H1 (cell line): ENCODE measurements around the gene ZNF74. TPM values are rescaled to one million over a fixed set of nuclear protein-coding genes. Genes with fewer than 3 reads are reported as not detected.

Source experiments
- CTCF ChIA-PET: fragments of 300-600 bp; sonication (Branson Sonifier 250); formaldehyde crosslinking; loops from one replicate; lab custom pipeline; 2021; ENCODE audit not compliant: partially characterized antibody; lab: Charles Lee
- POLR2A ChIA-PET: fragments of 300-600 bp; sonication (Branson Sonifier 250); formaldehyde crosslinking; loops from one replicate; lab custom pipeline; 2021; ENCODE audit warnings: inconsistent platforms; ENCODE audit not compliant: partially characterized antibody; lab: Charles Lee
- DNase-seq, 2 experiments: peaks; one replicate each; pipeline versions ENCODE4 v3.0.0 to v3.0.0-alpha.2; 2010 to 2022; ENCODE audit warnings: low spot score in 2 of 2, low read depth in 1 of 2, mixed read lengths in 1 of 2
- FAIRE-seq: peaks from 2 replicates; lab custom pipeline; 2011; peaks lifted over from hg19 to GRCh38; lab: Jason Lieb, UNC
- H2AFZ ChIP-seq: 2 replicates; pipeline ENCODE4 v1.8.1; 2012; ENCODE audit warnings: low read length, inconsistent platforms
- H2AK5ac ChIP-seq: 2 replicates; pipeline ENCODE4 v1.6.1; 2013; ENCODE audit warnings: low read depth, low read length
- H2BK120ac ChIP-seq: replicated peaks from 2 replicates; pipeline ENCODE3; 2013; ENCODE audit warnings: low read depth, low read length, inconsistent platforms
- H2BK12ac ChIP-seq: 2 replicates; pipeline ENCODE4 v1.6.1; 2013; ENCODE audit warnings: low read depth, low read length
- H2BK15ac ChIP-seq: 2 replicates; pipeline ENCODE4 v1.6.1; 2013; ENCODE audit warnings: low read length
- H2BK20ac ChIP-seq: 2 replicates; pipeline ENCODE4 v1.6.1; 2013; ENCODE audit warnings: low read length
- H2BK5ac ChIP-seq: 2 replicates; pipeline ENCODE4 v1.6.1; 2013; ENCODE audit warnings: low read depth, low read length
- H3K14ac ChIP-seq: 2 replicates; pipeline ENCODE4 v1.6.1; 2013; ENCODE audit warnings: inconsistent platforms; ENCODE audit not compliant: insufficient read length
- H3K18ac ChIP-seq: 2 replicates; pipeline ENCODE4 v1.6.1; 2013; ENCODE audit warnings: low read length; ENCODE audit errors: extremely low read depth
- H3K23ac ChIP-seq: 2 replicates; pipeline ENCODE4 v1.6.1; 2013; ENCODE audit warnings: inconsistent platforms; ENCODE audit not compliant: insufficient read length
- H3K23me2 ChIP-seq: 2 replicates; pipeline ENCODE4 v1.6.1; 2013; ENCODE audit warnings: low read depth, low read length
- H3K27ac ChIP-seq: 2 replicates; pipeline ENCODE4 v1.6.1; 2011; ENCODE audit warnings: low read depth, low read length, inconsistent platforms
- H3K27me3 ChIP-seq, 4 experiments: replicated peaks in 1 of 4; 1 replicate in 1 of 4; 2 replicates in 3 of 4; pipeline versions ENCODE4 v1.6.1 to v1.8.1; 2011 to 2013; ENCODE audit warnings: low read length in 3 of 4, mild to moderate bottlenecking in 3 of 4, inconsistent platforms in 2 of 4, mixed read lengths in 2 of 4, moderate library complexity in 1 of 4; ENCODE audit not compliant: control insufficient read depth in 3 of 4, insufficient read depth in 3 of 4; ENCODE audit errors: extremely low read depth in 1 of 4
- H3K36me3 ChIP-seq, 4 experiments: 2 replicates each; pipeline versions ENCODE4 v1.6.1 to v1.8.1; 2011 to 2013; ENCODE audit warnings: mild to moderate bottlenecking in 4 of 4, low read length in 3 of 4, moderate library complexity in 2 of 4, control low read depth in 1 of 4, inconsistent platforms in 1 of 4; ENCODE audit not compliant: insufficient read depth in 4 of 4, control insufficient read depth in 2 of 4
- H3K4ac ChIP-seq: replicated peaks from 2 replicates; pipeline ENCODE3; 2013; ENCODE audit warnings: low read length, low read depth, mixed read lengths, inconsistent platforms; ENCODE audit not compliant: insufficient read length
- H3K4me1 ChIP-seq, 4 experiments: replicated peaks in 1 of 4; 1 replicate in 1 of 4; 2 replicates in 3 of 4; pipeline versions ENCODE4 v1.6.1 to v1.8.1; 2011 to 2013; ENCODE audit warnings: low read length in 3 of 4, inconsistent platforms in 2 of 4, mixed read lengths in 1 of 4; ENCODE audit not compliant: insufficient read depth in 4 of 4, control insufficient read depth in 3 of 4
- H3K4me2 ChIP-seq, 2 experiments: 2 replicates each; pipeline versions ENCODE4 v1.6.1 to v1.8.1; 2011 to 2013; ENCODE audit warnings: low read depth in 2 of 2, low read length in 2 of 2, control low read depth in 1 of 2, inconsistent platforms in 1 of 2, mild to moderate bottlenecking in 1 of 2; ENCODE audit not compliant: insufficient read depth in 1 of 2
- H3K4me3 ChIP-seq, 4 experiments: fragments of 200-600, 300-600 bp in 1 of 4; sonication (generic), shearing (Covaris generic), sonication (Bioruptor Twin) in 1 of 4; 2 replicates each; pipeline versions ENCODE4 v1.5.1 to v1.8.1; 2011 to 2016; ENCODE audit warnings: low read length in 4 of 4, low read depth in 3 of 4, control low read depth in 2 of 4, inconsistent platforms in 2 of 4, mild to moderate bottlenecking in 2 of 4, mixed read lengths in 1 of 4, moderate library complexity in 1 of 4; ENCODE audit not compliant: insufficient read depth in 2 of 4; ENCODE audit errors: extremely low read depth in 1 of 4
- H3K56ac ChIP-seq: replicated peaks from 2 replicates; pipeline ENCODE3; 2013; ENCODE audit warnings: low read depth, mild to moderate bottlenecking, mixed read lengths, low read length, inconsistent platforms; ENCODE audit not compliant: insufficient read length
- H3K79me1 ChIP-seq: 2 replicates; pipeline ENCODE4 v1.6.1; 2013; ENCODE audit warnings: low read depth, low read length, control low read depth
- H3K79me2 ChIP-seq, 2 experiments: 2 replicates each; pipeline versions ENCODE4 v1.6.1 to v1.8.1; 2012 to 2013; ENCODE audit warnings: low read length in 2 of 2, mild to moderate bottlenecking in 2 of 2, inconsistent platforms in 1 of 2; ENCODE audit not compliant: insufficient read depth in 2 of 2, control insufficient read depth in 1 of 2
- H3K9ac ChIP-seq, 4 experiments: replicated peaks in 1 of 4; 1 replicate in 1 of 4; 2 replicates in 3 of 4; pipeline versions ENCODE4 v1.6.1 to v1.8.1; 2011 to 2013; ENCODE audit warnings: low read depth in 3 of 4, low read length in 3 of 4, control low read depth in 2 of 4, mild to moderate bottlenecking in 2 of 4, moderate library complexity in 2 of 4, inconsistent platforms in 1 of 4; ENCODE audit errors: extremely low read depth in 1 of 4
- H3K9me3 ChIP-seq, 2 experiments: 2 replicates each; pipeline versions ENCODE4 v1.6.1 to v1.8.1; 2012 to 2013; ENCODE audit warnings: mild to moderate bottlenecking in 2 of 2, moderate library complexity in 2 of 2, control low read depth in 1 of 2, inconsistent platforms in 1 of 2, low read depth in 1 of 2, low read length in 1 of 2, mixed read lengths in 1 of 2; ENCODE audit not compliant: insufficient read depth in 2 of 2
- H4K20me1 ChIP-seq, 2 experiments: replicated peaks in 1 of 2; 2 replicates each; pipeline versions ENCODE3 to v1.8.1; 2011 to 2013; ENCODE audit warnings: inconsistent platforms in 2 of 2, low read length in 2 of 2, mild to moderate bottlenecking in 1 of 2; ENCODE audit not compliant: insufficient read depth in 2 of 2, control insufficient read depth in 1 of 2
- H4K5ac ChIP-seq: 2 replicates; pipeline ENCODE4 v1.6.1; 2013; ENCODE audit warnings: low read length, low read depth, mixed read lengths, inconsistent platforms; ENCODE audit not compliant: insufficient read length
- H4K8ac ChIP-seq: 2 replicates; pipeline ENCODE4 v1.8.0; 2013; ENCODE audit warnings: mild to moderate bottlenecking, moderate library complexity, low read length, inconsistent platforms; ENCODE audit not compliant: insufficient read depth; ENCODE audit errors: extremely low read depth
- H4K91ac ChIP-seq: replicated peaks from 2 replicates; pipeline ENCODE3; 2013; ENCODE audit warnings: low read length, mixed read lengths, inconsistent platforms; ENCODE audit not compliant: insufficient read length
- CHD2 ChIP-seq: IDR thresholded peaks from 2 replicates; pipeline ENCODE4 v1.6.1; 2012; ENCODE audit warnings: low read length, improper control_type of control experiment
- EGR1 ChIP-seq: IDR thresholded peaks from 2 replicates; pipeline ENCODE4 v1.6.1; 2011; ENCODE audit warnings: low read depth, low read length, borderline replicate concordance
- FOSL1 ChIP-seq: IDR thresholded peaks from 2 replicates; pipeline ENCODE4 v1.6.1; 2011; ENCODE audit warnings: mild to moderate bottlenecking, low read depth, low read length, moderate library complexity; ENCODE audit not compliant: insufficient read depth
- HDAC6 ChIP-seq: IDR thresholded peaks from one replicate; pipeline ENCODE4 v1.7.1; 2012; ENCODE audit warnings: low read depth, mild to moderate bottlenecking, inconsistent platforms, low read length, moderate library complexity
- MAFK ChIP-seq: IDR thresholded peaks from 2 replicates; pipeline ENCODE4 v1.6.1; 2012; ENCODE audit warnings: low read depth, mild to moderate bottlenecking, improper control_type of control experiment, low read length
- NRF1 ChIP-seq: IDR thresholded peaks from 2 replicates; pipeline ENCODE4 v1.6.1; 2011; ENCODE audit warnings: mild to moderate bottlenecking, low read depth, low read length, improper control_type of control experiment
- RAD21 ChIP-seq, 2 experiments: IDR thresholded peaks in 1 of 2; conservative IDR thresholded peaks in 1 of 2; 2 replicates each; pipeline ENCODE4 v1.6.1; 2011; ENCODE audit warnings: low read depth in 2 of 2, low read length in 2 of 2, improper control_type of control experiment in 1 of 2, inconsistent platforms in 1 of 2, mild to moderate bottlenecking in 1 of 2, moderate library complexity in 1 of 2
- ZNF274 ChIP-seq: IDR thresholded peaks from 2 replicates; pipeline ENCODE4 v1.7.0; 2012; ENCODE audit warnings: low read length, borderline replicate concordance; ENCODE audit errors: extremely low read depth
- WGBS, 2 experiments: shearing (Covaris generic) in 1 of 2; methylation state at CpG; one replicate each; pipeline versions ENCODE4 v1.1.6 to v1.1.7; 2013 to 2015; ENCODE audit warnings: low lambda C conversion rate in 2 of 2, mixed read lengths in 2 of 2, inconsistent platforms in 1 of 2, low coverage in 1 of 2, missing lambda C conversion rate in 1 of 2; ENCODE audit not compliant: insufficient replicate concordance in 2 of 2, insufficient coverage in 1 of 2, insufficient read length in 1 of 2; ENCODE audit errors: extremely low coverage in 1 of 2, missing lambda C conversion rate in 1 of 2; 5-methylcytosine and 5-hydroxymethylcytosine counted together
- polyA plus RNA-seq, 7 experiments: library from polyadenylated mRNA; depleted of rRNA in 3 of 7; stranded (reverse) in 5 of 7; unstranded in 2 of 7; fragments of >200 nt in 5 of 7; fragments of 200-250 nt in 2 of 7; gene quantifications; 1 replicate in 5 of 7; 2 replicates in 1 of 7; 4 replicates in 1 of 7; pipeline versions ENCODE4 v1.2.1 to v1.2.3, GENCODE V29; 2011 to 2013; ENCODE audit warnings: missing spikeins in 2 of 7, mixed read lengths in 2 of 7
- total RNA-seq: library from RNA; stranded (reverse); fragmentation: NEBNext Ultra II Directional; extraction: Animal tissue kit (Norgen Biotek cat#: 25700); gene quantifications from 2 replicates; pipeline ENCODE4 v1.2.1, GENCODE V29; 2021
- TF ChIP-seq, protein P1 (sequence below), 3 experiments: IDR thresholded peaks; 1 replicate in 2 of 3; 2 replicates in 1 of 3; pipeline versions ENCODE4 v1.5.1 to v1.6.1; 2011; ENCODE audit warnings: low read length in 3 of 3, mild to moderate bottlenecking in 3 of 3, inconsistent platforms in 2 of 3, low read depth in 1 of 3, moderate library complexity in 1 of 3; ENCODE audit not compliant: insufficient read depth in 1 of 3; ENCODE audit errors: control extremely low read depth in 1 of 3

ZNF74 gene
- total and polyA plus RNA-seq, 2 of the 8 experiments (the other 6 are each of a cell fraction or from before 2014, with no cell fraction given), result 29.7 to 45.7 TPM

- Histone ChIP-seq H2BK12ac (no peak overlapping the region), H3K27me3 (no peaks in the 10 kb centered on the region), H3K18ac (no peak overlapping the region), H4K20me1 (peaks cover 0 to 12% of the 10 kb centered on the region in 2 experiments), H3K36me3 (peaks cover 0 to 20% (median 9%) of the 10 kb centered on the region in 4 experiments; a peak in 5 of 8 replicates), H3K9me3 (no peaks in the 10 kb centered on the region), H4K5ac (no peak overlapping the region), H4K8ac (no peak overlapping the region), H2BK20ac (no peak overlapping the region), H3K4ac (no peak overlapping the region), H2BK15ac (no peak overlapping the region), H2BK120ac (no peak overlapping the region), H3K79me1 (no peaks in the 10 kb centered on the region; the same call in 1 of the 2 replicates), H2AK5ac (no peak overlapping the region), H3K23ac (no peak overlapping the region), H3K27ac (no peak overlapping the region), H3K9ac (no peak overlapping the region), H3K23me2 (no peaks in the 10 kb centered on the region), H2AFZ (no peak overlapping the region), H4K91ac (no peak overlapping the region), H2BK5ac (no peak overlapping the region), H3K56ac (no peak overlapping the region), H3K79me2 (no peaks in the 10 kb centered on the region), H3K4me2 (no peak overlapping the region), H3K4me3 (no peak overlapping the region), H3K14ac (no peak overlapping the region), H3K4me1 (no peaks in the 10 kb centered on the region; a peak in 1 of 7 replicates)
- FAIRE-seq (no peak), DNase-seq (no peak)
- ChIA-PET POLR2A (interaction anchor here (1.0 to 1.3 kb wide), 2 partner anchors 15 to 21 kb away, joined by 3 to 4 read pairs; partner anchors contain the start of gene ZNF74), CTCF (interaction anchor here (0.8 to 4.8 kb wide), 4 partner anchors 9 to 252 kb away, joined by 3 to 27 read pairs (median 12); no protein-coding TSS in a partner anchor)
- whole genome bisulfite sequencing, 2 experiments, result 88% methylated on average over 4 of the region's 4 CpGs; no CpG with 5 or more reads in 1 of the 2 experiments
- TF ChIP-seq FOSL1 (no peak), CHD2 (no peak), NRF1 (no peak), ZNF274 (no peak), EGR1 (no peak), HDAC6 (no peak), RAD21 (IDR thresholded peaks at IDR 0.05 in 1 of 2, conservative IDR thresholded peaks at IDR 0.05 in 1 of 2; ENCODE audit: low read depth in 2 of 2, low read length in 2 of 2) (no peak), MAFK (no peak)
- TF ChIP-seq, protein P1, sequence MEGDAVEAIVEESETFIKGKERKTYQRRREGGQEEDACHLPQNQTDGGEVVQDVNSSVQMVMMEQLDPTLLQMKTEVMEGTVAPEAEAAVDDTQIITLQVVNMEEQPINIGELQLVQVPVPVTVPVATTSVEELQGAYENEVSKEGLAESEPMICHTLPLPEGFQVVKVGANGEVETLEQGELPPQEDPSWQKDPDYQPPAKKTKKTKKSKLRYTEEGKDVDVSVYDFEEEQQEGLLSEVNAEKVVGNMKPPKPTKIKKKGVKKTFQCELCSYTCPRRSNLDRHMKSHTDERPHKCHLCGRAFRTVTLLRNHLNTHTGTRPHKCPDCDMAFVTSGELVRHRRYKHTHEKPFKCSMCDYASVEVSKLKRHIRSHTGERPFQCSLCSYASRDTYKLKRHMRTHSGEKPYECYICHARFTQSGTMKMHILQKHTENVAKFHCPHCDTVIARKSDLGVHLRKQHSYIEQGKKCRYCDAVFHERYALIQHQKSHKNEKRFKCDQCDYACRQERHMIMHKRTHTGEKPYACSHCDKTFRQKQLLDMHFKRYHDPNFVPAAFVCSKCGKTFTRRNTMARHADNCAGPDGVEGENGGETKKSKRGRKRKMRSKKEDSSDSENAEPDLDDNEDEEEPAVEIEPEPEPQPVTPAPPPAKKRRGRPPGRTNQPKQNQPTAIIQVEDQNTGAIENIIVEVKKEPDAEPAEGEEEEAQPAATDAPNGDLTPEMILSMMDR (IDR thresholded peaks at IDR 0.05; ENCODE audit: control extremely low read depth in 1 of 3, insufficient read depth in 1 of 3, low read depth in 1 of 3, low read length in 3 of 3), result no peak
Measured at GRCh38 chr22:20408891-20409290, 14.9 kb downstream of the ZNF74 start.
